Small intestine (tissue), 7 donors: ENCODE data around the gene EXOG. TPM values are rescaled to one million over a fixed set of nuclear protein-coding genes. Genes with fewer than 3 reads are reported as not detected.

Experiments
- DNase-seq, 2 donors: peaks; one replicate each; pipeline versions ENCODE4 v3.0.0 to v3.0.0-alpha.2; 2013
- FAIRE-seq: peaks from 2 replicates; lab custom pipeline; 2012; peaks lifted over from hg19 to GRCh38; lab: Jason Lieb, UNC
- H3K27ac ChIP-seq, 3 donors: one replicate each; pipeline ENCODE4 v1.5.1; 2013; ENCODE audit warnings: low read length in 2 of 3, mild to moderate bottlenecking in 2 of 3, control low read depth in 1 of 3, inconsistent platforms in 1 of 3, low read depth in 1 of 3, moderate library complexity in 1 of 3
- H3K27me3 ChIP-seq, 3 donors: one replicate each; pipeline ENCODE4 v1.6.1; 2013; ENCODE audit warnings: low read length in 3 of 3, inconsistent platforms in 1 of 3; ENCODE audit not compliant: control insufficient read depth in 3 of 3, insufficient read depth in 3 of 3
- H3K36me3 ChIP-seq, 3 donors: one replicate each; pipeline ENCODE4 v1.6.1; 2013; ENCODE audit warnings: low read length in 3 of 3, inconsistent platforms in 1 of 3, low read depth in 1 of 3, mild to moderate bottlenecking in 1 of 3, moderate library complexity in 1 of 3; ENCODE audit not compliant: control insufficient read depth in 3 of 3, insufficient read depth in 2 of 3
- H3K4me1 ChIP-seq, 3 donors: one replicate each; pipeline ENCODE4 v1.6.1; 2013; ENCODE audit warnings: low read length in 2 of 3, inconsistent platforms in 1 of 3, low read depth in 1 of 3, mild to moderate bottlenecking in 1 of 3, moderate library complexity in 1 of 3; ENCODE audit not compliant: control insufficient read depth in 3 of 3, insufficient read depth in 2 of 3
- H3K4me3 ChIP-seq, 3 donors: one replicate each; pipeline ENCODE4 v1.5.1; 2013; ENCODE audit warnings: low read length in 3 of 3, control low read depth in 1 of 3, inconsistent platforms in 1 of 3, low read depth in 1 of 3, mild to moderate bottlenecking in 1 of 3, moderate library complexity in 1 of 3
- H3K9me3 ChIP-seq, 2 donors: one replicate each; pipeline ENCODE4 v1.6.1; 2013; ENCODE audit warnings: low read depth in 1 of 2, low read length in 1 of 2; ENCODE audit not compliant: control insufficient read depth in 2 of 2, insufficient read depth in 1 of 2
- WGBS, 3 donors: extraction: QIAGEN DNeasy Blood & Tissue Kit; methylation state at CpG; one replicate each; pipeline ENCODE4 v1.1.7; 2013; 5-methylcytosine and 5-hydroxymethylcytosine counted together
- polyA plus RNA-seq, 4 donors: library from polyadenylated mRNA; stranded (reverse) in 3 of 4; unstranded in 1 of 4; fragments of 200-250 nt in 3 of 4; fragments of 120-200 nt in 1 of 4; gene quantifications; one replicate each; pipeline versions ENCODE4 v1.2.1 to v1.2.3, GENCODE V29; 2013
- donor health status: healthy with polysubstance abuse.
- donor health status: control.
- donor health status: control.
- donor health status: Bipolar disorder and iron deficiency.
- donor health status: healthy.

The EXOG gene
- polyA plus RNA-seq, 4 donors = 1.3 to 9.3 (median 3.7) TPM

DNA sequence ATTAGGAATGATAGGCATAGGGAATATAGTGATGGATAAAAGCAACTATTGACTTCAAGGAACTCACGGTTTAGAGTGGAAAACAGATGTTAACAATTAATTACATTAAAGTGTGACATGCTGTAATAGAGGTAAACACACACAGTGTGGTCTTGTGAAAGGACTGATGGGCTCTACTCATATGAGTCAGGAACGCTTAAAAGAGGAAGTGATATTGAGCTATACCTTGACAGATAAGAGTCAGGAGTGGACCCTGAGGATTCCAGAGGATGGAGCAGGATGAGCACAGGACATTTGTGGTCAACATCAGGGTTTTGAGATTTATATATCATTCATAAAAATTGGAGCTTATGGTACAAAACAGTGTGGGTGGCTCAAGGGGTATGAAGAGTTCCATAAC lies 11.0 kb downstream of the EXOG start:
- H3K4me3 ChIP-seq = no peak overlapping the region
- no peaks in the 10 kb centered on the region for H3K4me1 ChIP-seq
- no peaks in the 10 kb centered on the region for H3K27me3 ChIP-seq
- peaks cover 0 to 7% (median 7%) of the 10 kb centered on the region in 3 donors for H3K36me3 ChIP-seq
- 78 to 94% (median 87%) methylated on average over 2 of the region's 2 CpGs for WGBS, 3 donors
- H3K27ac ChIP-seq = no peak overlapping the region
- DNase-seq = no peak
- FAIRE-seq = no peak
- H3K9me3 ChIP-seq = no peaks in the 10 kb centered on the region

DNA sequence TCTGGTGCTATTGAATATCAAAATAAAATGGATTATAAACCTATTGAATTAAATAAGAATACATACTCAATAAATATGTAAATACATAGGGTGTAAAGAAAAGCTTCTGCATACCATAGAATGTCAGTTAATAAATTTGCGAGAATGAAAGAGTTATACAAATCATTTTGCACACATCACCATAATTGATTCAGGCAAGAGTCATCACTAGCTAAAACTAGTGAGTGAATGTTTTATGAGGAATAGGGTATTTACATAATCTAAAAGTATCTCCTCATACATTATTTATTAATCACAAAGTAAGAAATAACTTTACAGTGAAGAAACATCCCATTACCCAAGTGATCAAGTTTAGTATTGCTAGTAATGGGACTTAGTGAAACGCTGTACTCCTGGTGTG lies 13.6 kb downstream of the EXOG start:
- no peak overlapping the region for H3K27ac ChIP-seq
- no peaks in the 10 kb centered on the region for H3K27me3 ChIP-seq
- H3K4me1 ChIP-seq = no peaks in the 10 kb centered on the region
- H3K36me3 ChIP-seq = peaks cover 0 to 11% (median 2%) of the 10 kb centered on the region in 3 donors
- DNase-seq (no peak), FAIRE-seq (no peak)
- H3K9me3 ChIP-seq = no peaks in the 10 kb centered on the region
- 92 to 97% (median 94%) methylated on average over 2 of the region's 2 CpGs for WGBS, 3 donors
- H3K4me3 ChIP-seq = no peak overlapping the region

DNA sequence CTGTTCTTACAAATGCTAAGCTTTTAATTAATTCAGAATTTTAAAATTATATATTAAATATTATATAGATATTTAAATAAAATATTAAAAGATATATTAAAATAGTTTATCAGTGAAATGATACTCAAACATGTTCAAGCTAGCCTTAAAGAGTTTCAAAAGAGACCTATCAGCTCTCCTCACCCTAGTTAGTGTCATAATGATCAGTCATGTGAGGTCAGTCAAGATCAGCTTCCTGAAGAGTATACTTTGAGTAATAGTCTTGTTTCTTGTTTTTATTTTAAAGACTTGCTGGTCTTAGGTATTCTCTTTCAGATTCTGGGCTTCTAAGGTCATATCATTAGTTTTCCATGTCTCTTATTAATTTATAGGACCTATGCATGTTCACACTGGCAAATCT lies 14.5 kb downstream of the EXOG start:
- H3K4me3 ChIP-seq = no peak overlapping the region
- no peaks in the 10 kb centered on the region for H3K9me3 ChIP-seq
- no peak for FAIRE-seq
- no peak overlapping the region for H3K27ac ChIP-seq
- H3K27me3 ChIP-seq = no peaks in the 10 kb centered on the region
- DNase-seq = no peak
- H3K36me3 ChIP-seq = peaks cover 0 to 14% (median 1%) of the 10 kb centered on the region in 3 donors
- H3K4me1 ChIP-seq = no peaks in the 10 kb centered on the region

DNA sequence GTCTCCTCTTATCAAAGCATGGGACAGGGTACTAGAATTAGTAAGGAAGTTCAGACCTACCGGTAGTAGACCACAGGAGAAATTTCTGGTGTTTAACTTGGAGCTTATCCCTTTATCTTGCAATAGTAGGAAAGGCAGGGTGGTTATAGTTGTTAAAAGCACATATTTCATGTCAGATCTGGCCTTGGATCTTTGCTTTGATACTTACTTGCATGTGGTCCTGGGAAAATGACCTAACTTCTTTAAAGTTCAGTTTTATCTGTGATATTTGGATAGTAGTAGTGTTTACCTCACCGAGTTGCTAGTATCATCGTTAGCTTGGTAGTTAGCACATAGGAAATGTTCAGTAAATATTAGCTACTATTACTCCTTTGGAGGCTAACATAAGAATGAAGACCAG lies 15.4 kb downstream of the EXOG start:
- H3K4me1 ChIP-seq = no peaks in the 10 kb centered on the region
- no peak for FAIRE-seq
- no peaks in the 10 kb centered on the region for H3K27me3 ChIP-seq
- no peak overlapping the region for H3K27ac ChIP-seq
- 87 to 88% (median 88%) methylated on average over 3 of the region's 3 CpGs for WGBS, 3 donors
- H3K4me3 ChIP-seq = no peak overlapping the region
- H3K36me3 ChIP-seq = peaks cover 0 to 10% (median 1%) of the 10 kb centered on the region in 3 donors
- H3K9me3 ChIP-seq = no peaks in the 10 kb centered on the region
- DNase-seq = no peak

DNA sequence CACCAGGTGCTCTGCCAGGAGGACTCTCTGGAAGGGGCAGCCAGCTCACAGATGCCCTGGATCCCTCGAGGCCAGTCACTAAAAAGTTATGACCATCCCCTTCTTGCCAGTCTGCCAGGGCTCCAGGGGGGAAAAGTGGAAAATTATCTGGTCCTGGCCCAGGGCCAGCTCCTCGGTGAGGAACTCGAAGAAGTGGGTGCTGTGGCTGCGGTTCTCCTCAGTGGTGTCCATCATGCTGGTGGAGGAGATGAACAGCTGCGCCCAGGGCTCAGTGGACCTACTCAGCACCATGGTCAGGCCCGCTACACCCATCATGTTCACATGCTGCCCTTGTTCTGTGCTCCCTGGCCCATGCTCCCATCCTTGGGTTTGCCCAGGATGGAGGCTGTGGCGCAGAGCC lies 19.2 kb downstream of the EXOG start:
- DNase-seq (no peak), FAIRE-seq (no peak)
- peaks cover 0 to 10% (median 2%) of the 10 kb centered on the region in 3 donors for H3K36me3 ChIP-seq
- H3K27me3 ChIP-seq = no peaks in the 10 kb centered on the region
- no peak overlapping the region for H3K27ac ChIP-seq
- no peak overlapping the region for H3K4me3 ChIP-seq
- H3K9me3 ChIP-seq = no peaks in the 10 kb centered on the region
- no peaks in the 10 kb centered on the region for H3K4me1 ChIP-seq
- WGBS, 3 donors = 93 to 95% (median 94%) methylated on average over 7 of the region's 7 CpGs

DNA sequence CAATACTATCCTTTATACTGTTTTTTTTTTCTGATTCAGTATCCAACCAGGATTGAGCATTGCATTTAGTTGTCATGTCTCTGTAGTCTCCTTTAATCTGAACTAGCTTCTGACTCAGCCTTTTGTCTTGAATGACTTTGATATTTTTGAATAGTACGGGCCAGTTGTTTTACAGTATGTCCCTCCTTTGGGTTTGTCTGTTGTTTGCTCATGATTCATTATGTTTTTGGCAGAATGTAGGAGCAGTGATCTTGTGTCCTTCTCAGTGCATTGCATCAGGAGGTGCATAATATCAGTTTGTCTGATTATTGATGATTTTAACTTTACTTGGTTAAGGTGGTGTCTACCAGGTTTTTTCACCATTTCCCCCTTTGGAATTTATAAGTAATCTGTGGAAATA lies 20.5 kb downstream of the EXOG start:
- Histone ChIP-seq H3K4me3 (no peak overlapping the region), H3K27ac (no peak overlapping the region), H3K9me3 (no peaks in the 10 kb centered on the region), H3K36me3 (peaks cover 0 to 10% (median 2%) of the 10 kb centered on the region in 3 donors), H3K27me3 (no peaks in the 10 kb centered on the region), H3K4me1 (no peaks in the 10 kb centered on the region)
- 0 to 77% (median 0%) methylated on average over 1 of the region's 1 CpG for WGBS, 3 donors
- DNase-seq (no peak), FAIRE-seq (no peak)

DNA sequence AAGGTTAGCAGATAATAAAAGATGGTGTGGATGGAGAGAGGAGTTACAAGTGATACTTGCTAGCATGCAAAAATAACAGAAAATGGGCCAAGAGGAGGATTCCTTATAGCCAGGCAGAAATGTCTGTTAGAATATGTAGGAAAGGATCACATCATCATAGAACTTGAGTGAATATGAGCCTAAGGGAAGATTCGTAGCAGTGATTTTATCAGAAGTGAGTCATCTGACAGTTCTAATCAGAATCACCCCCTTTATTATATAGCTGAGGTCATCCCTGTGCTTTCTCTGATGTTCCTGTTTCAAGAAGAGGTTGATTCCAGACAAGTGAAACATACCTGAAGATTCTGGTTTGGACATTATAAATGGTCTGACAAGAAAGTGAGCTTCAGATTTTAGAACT lies 22.9 kb downstream of the EXOG start:
- Histone ChIP-seq H3K27me3 (no peaks in the 10 kb centered on the region), H3K27ac (no peak overlapping the region), H3K36me3 (peaks cover 1 to 8% (median 2%) of the 10 kb centered on the region in 3 donors), H3K4me1 (no peaks in the 10 kb centered on the region), H3K9me3 (no peaks in the 10 kb centered on the region), H3K4me3 (no peak overlapping the region)
- FAIRE-seq (no peak), DNase-seq (no peak)
- 37 to 73% (median 63%) methylated on average over 1 of the region's 1 CpG for WGBS, 3 donors

DNA sequence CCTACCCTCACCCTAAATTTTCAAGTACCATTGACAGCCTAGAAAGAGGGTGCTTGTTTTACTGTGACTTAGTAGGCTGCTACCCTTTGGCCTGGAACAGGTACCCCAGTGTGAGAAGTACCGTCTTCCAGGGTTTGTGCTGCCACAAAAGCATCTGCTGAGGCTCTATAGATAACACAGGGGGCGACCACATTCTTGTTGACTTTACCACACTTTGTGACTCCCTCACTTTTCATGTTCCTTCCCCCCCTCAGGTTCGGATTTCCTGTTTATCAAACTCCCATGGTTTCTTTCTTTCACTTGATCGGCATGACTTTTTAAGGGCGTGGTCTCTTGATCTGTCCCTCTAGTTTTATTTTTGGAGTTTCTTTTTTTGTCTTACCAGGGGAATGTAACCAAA lies 23.5 kb downstream of the EXOG start:
- Histone ChIP-seq H3K4me3 (no peak overlapping the region), H3K4me1 (no peaks in the 10 kb centered on the region), H3K36me3 (peaks cover 2 to 11% (median 7%) of the 10 kb centered on the region in 3 donors), H3K27ac (no peak overlapping the region), H3K27me3 (no peaks in the 10 kb centered on the region), H3K9me3 (no peaks in the 10 kb centered on the region)
- 53 to 67% (median 65%) methylated on average over 5 of the region's 5 CpGs for WGBS, 3 donors
- DNase-seq (peak in 1 of 2 donors; percentile 26), FAIRE-seq (no peak)

DNA sequence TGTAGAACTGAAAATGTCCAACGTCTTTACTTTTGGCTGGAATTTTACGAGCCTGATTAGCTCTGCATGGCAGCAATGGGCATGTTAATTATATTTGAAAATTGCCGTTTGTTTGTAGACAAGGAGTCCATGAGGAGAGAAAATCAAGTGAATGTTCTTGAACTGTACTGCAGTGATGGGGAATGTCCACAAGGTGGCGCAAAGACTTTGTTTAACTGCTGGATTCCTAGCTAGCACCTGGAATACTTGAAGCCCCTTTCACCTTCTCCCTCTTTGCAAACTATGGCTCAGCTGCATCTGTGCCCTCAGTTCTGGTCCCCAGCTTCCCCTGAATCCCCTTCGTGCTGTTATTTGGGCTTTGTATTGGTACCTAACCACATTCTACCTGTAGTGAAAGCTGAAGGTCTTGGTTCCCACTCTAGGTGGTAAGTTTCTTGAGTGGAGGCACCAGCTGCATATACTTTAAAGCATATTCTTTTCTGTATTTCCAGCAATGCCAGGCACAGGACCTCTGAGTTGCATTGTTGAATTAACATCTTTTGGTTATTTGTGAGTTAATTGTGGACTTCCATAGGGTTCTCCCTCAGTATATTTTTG lies 25.3 kb downstream of the EXOG start:
- no peak overlapping the region for H3K4me3 ChIP-seq
- no peak overlapping the region for H3K27ac ChIP-seq
- no peaks in the 10 kb centered on the region for H3K9me3 ChIP-seq
- DNase-seq = peak; percentile 72 to 74
- 1 to 3% (median 1%) methylated on average over 5 of the region's 5 CpGs for WGBS, 3 donors
- peaks cover 6 to 10% (median 7%) of the 10 kb centered on the region in 3 donors for H3K36me3 ChIP-seq
- no peak for FAIRE-seq
- no peaks in the 10 kb centered on the region for H3K4me1 ChIP-seq
- H3K27me3 ChIP-seq = no peaks in the 10 kb centered on the region
